IPS DF 6.9 (cell line): Measurements from ENCODE around the gene EXOC3L2.

Source experiments
- DNase-seq: peaks from one replicate; pipeline ENCODE4 v3.0.0-alpha.2; 2013; ENCODE audit warnings: low read depth, low spot score
- H3K27ac ChIP-seq: one replicate; pipeline ENCODE4 v1.5.1; 2013; ENCODE audit warnings: low read length, control low read depth
- H3K27me3 ChIP-seq: 2 replicates; pipeline ENCODE4 v1.6.1; 2013; ENCODE audit warnings: mild to moderate bottlenecking, low read length; ENCODE audit not compliant: control insufficient read depth, insufficient read depth
- H3K36me3 ChIP-seq: 2 replicates; pipeline ENCODE4 v1.6.1; 2013; ENCODE audit warnings: low read length; ENCODE audit not compliant: control insufficient read depth, insufficient read depth
- H3K4me1 ChIP-seq: 2 replicates; pipeline ENCODE4 v1.6.1; 2013; ENCODE audit warnings: low read length; ENCODE audit not compliant: control insufficient read depth, insufficient read depth
- H3K4me3 ChIP-seq: 2 replicates; pipeline ENCODE4 v1.5.1; 2013; ENCODE audit warnings: mild to moderate bottlenecking, low read length
- H3K9me3 ChIP-seq: 2 replicates; pipeline ENCODE4 v1.6.1; 2013; ENCODE audit warnings: low read length, inconsistent platforms; ENCODE audit not compliant: control insufficient read depth, insufficient read depth
- WGBS: extraction: QIAGEN DNeasy Blood & Tissue Kit; methylation state at CpG from one replicate; pipeline ENCODE4 v1.1.7; 2013; ENCODE audit warnings: mixed read lengths, missing lambda C conversion rate; ENCODE audit not compliant: insufficient read length, insufficient coverage; 5-methylcytosine and 5-hydroxymethylcytosine counted together

Gene EXOC3L2

DNA sequence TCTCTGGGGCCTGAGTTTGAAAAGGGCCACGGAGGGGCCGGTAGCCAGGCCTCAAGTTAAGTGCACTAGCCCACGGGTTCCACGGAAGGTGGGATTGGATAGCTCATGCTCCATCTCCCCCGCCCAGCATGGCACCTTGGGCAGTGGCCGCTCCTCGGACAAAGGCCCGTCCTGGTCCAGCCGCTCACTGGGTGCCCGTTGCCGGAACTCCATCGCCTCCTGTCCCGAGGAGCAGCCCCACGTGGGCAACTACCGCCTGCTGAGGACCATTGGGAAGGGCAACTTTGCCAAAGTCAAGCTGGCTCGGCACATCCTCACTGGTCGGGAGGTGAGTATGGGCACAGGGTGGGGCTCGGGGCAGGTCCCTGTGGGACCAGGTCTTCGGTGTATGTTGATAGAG, 13.7 kb upstream of the EXOC3L2 start:
- Histone ChIP-seq H3K4me1 (no peaks in the 10 kb centered on the region), H3K4me3 (no peak overlapping the region), H3K9me3 (no peaks in the 10 kb centered on the region), H3K27me3 (no peaks in the 10 kb centered on the region), H3K36me3 (peaks cover 2% of the 10 kb centered on the region; the same call in 1 of the 2 replicates), H3K27ac (no peak overlapping the region)
- DNase-seq, result no peak
- no CpG with 5 or more reads among the region's 19 CpGs for WGBS

DNA sequence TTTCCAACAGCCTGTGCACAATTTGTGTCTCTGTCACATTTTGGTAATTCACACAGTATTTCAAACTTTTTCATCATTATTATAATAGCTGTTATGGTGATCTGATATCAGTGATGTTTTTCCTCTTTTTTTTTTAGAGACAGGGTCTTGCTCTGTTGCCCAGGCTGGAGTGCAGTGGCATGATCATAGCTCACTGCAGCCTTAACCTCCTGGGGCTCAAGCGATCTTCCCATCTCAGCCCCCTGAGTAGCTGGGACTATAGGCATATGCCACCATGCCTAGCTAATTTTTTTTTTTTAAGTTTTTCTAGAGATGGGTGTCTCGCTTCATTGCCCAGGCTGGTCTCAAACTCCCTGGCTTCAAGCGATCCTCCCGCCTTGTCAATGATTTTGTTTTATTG, 11.6 kb upstream of the EXOC3L2 start:
- Histone ChIP-seq H3K27me3 (no peaks in the 10 kb centered on the region), H3K4me1 (no peaks in the 10 kb centered on the region), H3K27ac (no peak overlapping the region), H3K4me3 (no peak overlapping the region), H3K36me3 (peaks cover 2% of the 10 kb centered on the region; the same call in 1 of the 2 replicates), H3K9me3 (no peaks in the 10 kb centered on the region)
- DNase-seq, result no peak
- WGBS, result no CpG with 5 or more reads among the region's 4 CpGs

DNA sequence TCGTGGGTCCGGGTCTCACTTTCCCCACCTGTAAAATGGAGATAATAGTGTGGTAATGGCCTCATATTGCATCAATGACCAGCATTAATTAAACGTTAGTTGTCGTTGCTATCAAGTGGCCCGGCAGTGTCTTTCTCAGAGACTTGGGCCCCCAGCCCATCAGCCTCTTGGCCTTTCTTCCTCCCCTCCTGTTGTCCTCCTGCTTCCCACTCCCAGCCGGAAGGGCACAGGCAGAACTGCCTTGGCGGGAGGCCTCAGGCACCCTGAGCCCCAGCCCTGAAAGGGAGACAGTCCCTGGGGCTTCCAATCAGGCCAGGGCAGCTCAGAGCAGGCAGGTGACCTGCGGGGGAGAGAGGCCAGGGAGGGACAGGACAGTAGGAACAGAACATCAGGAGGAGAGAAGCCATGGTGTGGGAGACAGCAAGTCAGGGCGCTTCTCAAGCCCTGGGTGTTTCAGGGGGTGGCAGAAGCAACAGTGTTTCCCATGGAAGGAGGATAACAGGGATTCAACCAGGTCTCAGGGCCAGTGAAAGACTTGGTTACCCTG, 10.5 kb upstream of the EXOC3L2 start:
- Histone ChIP-seq H3K4me3 (no peak overlapping the region), H3K9me3 (no peaks in the 10 kb centered on the region), H3K27me3 (no peaks in the 10 kb centered on the region), H3K36me3 (peaks cover 2% of the 10 kb centered on the region; the same call in 1 of the 2 replicates), H3K4me1 (no peaks in the 10 kb centered on the region), H3K27ac (no peak overlapping the region)
- no CpG with 5 or more reads among the region's 9 CpGs for WGBS
- DNase-seq, result no peak

DNA sequence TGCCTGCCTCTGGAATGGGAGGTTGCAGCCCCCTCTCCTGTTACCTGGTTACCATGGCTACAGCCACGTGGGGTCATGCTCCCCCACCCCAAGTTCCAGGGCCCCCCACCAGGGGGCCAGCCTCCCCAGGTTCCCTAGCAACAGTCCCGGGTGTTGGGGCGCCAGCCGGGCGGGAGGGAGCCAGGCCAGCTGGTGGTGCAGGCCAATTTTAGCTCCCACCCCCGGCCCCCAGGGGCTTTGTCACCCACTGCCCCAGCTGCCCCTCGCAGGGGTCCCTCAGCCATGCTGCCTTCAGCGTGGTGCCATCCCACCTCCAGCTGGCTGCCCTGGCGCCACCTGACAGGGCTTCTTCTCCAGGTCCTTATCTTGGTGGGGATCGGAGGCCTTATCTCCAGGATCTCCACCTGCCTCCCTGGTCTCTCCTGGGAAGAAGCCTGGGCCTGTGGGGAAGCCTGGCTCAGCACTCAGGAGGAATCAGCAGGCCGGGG, 8.9 kb upstream of the EXOC3L2 start:
- H3K9me3 ChIP-seq, result no peaks in the 10 kb centered on the region
- peaks cover 2% of the 10 kb centered on the region; the same call in 1 of the 2 replicates for H3K36me3 ChIP-seq
- no peaks in the 10 kb centered on the region for H3K4me1 ChIP-seq
- H3K27me3 ChIP-seq, result peaks cover 3% of the 10 kb centered on the region; the same call in 1 of the 2 replicates
- H3K4me3 ChIP-seq, result no peak overlapping the region
- WGBS, result no CpG with 5 or more reads among the region's 11 CpGs
- no peak overlapping the region for H3K27ac ChIP-seq
- no peak for DNase-seq

DNA sequence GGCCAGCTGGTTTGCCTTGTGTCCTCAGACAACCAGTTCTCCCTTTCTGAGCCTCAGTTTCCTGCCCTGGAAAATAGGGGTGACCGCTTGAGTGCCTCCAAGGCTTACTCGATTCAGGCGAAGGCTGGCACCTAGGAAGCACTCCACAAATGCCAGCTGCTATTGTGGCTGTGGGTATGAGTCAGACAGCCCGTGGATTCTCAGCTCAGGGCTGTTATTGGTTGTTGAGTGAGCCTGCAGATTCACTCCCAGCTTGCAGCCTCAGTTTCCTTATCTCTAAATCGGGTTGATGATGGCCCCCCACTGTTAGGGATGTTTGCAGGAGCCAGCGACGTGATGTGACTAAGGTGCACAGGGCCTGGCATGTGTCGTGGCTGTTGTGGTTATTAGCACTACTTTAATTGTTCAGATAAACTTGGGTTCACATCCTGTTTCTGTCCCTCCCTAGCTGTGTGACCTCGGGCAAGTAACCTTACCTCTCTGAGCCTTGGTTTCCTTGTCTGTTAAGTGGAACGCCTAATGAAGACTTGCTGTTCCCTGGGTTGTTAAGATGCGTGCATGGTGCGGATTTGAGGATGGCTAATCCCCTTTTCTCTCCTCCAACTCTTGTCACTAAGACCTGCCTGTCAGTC, 8.3 kb upstream of the EXOC3L2 start:
- Histone ChIP-seq H3K27me3 (peaks cover 3% of the 10 kb centered on the region; the same call in 1 of the 2 replicates), H3K4me1 (no peaks in the 10 kb centered on the region), H3K36me3 (no peaks in the 10 kb centered on the region), H3K4me3 (no peak overlapping the region), H3K9me3 (no peaks in the 10 kb centered on the region), H3K27ac (no peak overlapping the region)
- no peak for DNase-seq
- no CpG with 5 or more reads among the region's 12 CpGs for WGBS

DNA sequence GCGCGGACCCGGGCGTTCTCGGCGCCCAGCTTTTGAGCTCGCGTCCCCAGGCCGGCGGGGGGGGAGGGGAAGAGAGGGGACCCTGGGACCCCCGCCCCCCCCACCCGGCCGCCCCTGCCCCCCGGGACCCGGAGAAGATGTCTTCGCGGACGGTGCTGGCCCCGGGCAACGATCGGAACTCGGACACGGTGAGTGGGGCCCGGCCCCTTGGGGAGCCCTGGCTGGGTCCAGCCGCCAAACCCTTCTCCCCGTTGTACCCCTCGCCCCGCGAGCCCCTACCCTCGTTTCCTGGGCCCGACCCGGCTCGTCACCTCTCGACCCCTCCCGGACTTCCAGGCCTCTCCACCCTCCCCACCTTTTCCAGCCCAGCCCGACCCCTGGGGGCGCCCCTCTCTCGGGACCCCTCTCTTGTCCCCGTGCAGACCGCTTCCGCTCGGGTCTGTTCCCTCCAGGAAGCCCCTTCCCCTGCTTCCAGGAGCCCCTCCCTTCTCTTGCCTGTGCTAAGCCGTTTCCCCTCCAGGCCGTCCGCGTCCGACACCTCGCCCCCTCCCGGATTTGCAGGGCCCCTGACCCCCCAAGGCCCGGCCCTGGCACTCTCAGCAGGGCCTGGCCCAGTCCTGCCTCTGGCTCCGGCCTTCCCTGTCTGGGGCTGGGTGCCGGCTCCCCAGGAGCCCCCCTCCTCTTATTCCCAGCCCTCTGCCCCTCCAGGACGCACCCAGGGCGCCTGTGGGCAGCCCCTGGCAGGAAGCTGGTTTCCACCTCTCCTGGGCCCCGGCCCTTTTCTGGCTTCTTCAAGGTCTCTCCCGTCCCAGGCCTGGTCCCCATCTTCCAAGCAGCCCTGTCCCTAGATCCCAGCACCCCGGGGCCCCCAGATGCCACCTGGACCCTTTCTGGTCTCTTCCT, 6.5 kb upstream of the EXOC3L2 start:
- Histone ChIP-seq H3K36me3 (no peaks in the 10 kb centered on the region), H3K9me3 (no peaks in the 10 kb centered on the region), H3K4me3 (peak overlapping the region; percentile 69; the same call in 1 of the 2 replicates), H3K27me3 (peaks cover 3% of the 10 kb centered on the region; the same call in 1 of the 2 replicates), H3K27ac (no peak overlapping the region), H3K4me1 (no peaks in the 10 kb centered on the region)
- DNase-seq, result no peak
- WGBS, result no CpG with 5 or more reads among the region's 57 CpGs

DNA sequence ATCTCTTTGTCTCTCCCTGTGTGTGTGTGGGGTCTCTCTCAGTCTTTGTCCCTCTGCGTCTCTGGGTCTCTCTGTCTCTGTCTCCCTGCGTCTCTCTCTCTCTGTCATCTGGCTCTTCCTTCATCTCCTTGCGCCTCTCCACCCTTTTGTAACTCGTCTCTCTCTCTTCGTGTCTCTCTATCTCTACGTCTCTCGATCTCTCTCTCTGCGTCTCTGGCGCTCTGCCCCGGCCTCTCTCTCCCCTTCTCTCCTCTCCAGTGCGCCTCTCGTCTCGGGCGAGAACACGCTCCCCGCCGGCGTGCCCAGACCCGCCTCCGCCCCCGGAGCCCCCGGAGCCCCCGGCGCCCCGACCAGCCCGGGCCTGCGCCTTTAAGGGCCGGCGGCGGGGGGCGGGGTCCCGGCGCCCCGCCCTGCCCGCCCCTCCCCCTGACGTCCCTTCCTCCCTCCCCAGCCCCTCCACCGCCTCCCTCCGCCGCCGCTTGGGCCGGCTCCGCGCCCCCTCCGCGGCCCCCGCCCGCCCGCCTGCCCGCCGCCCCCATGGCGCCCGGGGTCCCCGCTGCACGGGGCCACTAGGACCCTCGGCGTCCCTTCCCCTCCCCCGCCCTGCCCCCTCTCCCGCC, 5.7 kb upstream of the EXOC3L2 start, which contains the start of gene MARK4:
Gene MARK4 (plus strand): TSS at position 440 of the 620 bp plus-strand sequence. CDS start 318 bp downstream, outside the sequence.
- Histone ChIP-seq H3K36me3 (no peaks in the 10 kb centered on the region), H3K27ac (no peak within 1 kb of the TSS), H3K9me3 (no peaks in the 10 kb centered on the region), H3K4me3 (peak within 1 kb of the TSS; percentile 69; the same call in 1 of the 2 replicates), H3K27me3 (peaks cover 3% of the 10 kb centered on the region; the same call in 1 of the 2 replicates), H3K4me1 (no peaks in the 10 kb centered on the region)
- no peak for DNase-seq
- no CpG with 5 or more reads among the region's 58 CpGs for WGBS

DNA sequence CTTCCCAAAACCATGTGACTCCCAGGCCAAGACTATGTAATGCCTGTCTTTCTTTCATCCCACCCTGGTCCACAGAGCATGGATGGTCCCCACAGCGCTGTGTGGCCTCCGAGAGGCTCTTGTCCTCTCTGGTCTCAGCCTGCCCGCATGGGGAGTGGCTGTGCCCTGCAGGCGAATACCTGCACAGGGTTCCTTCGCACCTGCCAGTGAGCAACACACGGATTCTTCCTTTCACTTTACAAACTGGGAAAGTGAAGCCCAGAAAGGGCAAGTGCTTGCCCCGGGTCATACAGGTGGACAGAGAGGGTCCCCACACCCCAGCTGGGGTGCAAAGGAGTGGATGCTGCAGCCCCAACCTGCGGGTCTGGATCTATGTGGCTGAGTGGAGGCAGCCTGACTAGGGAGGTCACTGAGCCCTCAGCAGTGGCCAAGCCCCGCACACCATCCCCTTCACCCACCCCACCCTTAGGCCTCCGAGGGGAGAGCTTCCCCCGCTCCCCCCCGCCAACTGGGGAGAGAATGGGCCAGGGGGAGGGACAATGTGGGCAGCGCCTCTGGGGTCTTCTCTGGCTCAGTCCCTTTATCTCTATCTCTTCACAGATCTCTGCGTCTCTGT, 5.1 kb upstream of the EXOC3L2 start:
- H3K36me3 ChIP-seq, result no peaks in the 10 kb centered on the region
- peaks cover 3% of the 10 kb centered on the region; the same call in 1 of the 2 replicates for H3K27me3 ChIP-seq
- DNase-seq, result no peak
- no CpG with 5 or more reads among the region's 14 CpGs for WGBS
- no peaks in the 10 kb centered on the region for H3K4me1 ChIP-seq
- no peak overlapping the region for H3K27ac ChIP-seq
- peak overlapping the region; percentile 45; the same call in 1 of the 2 replicates for H3K4me3 ChIP-seq
- no peaks in the 10 kb centered on the region for H3K9me3 ChIP-seq

DNA sequence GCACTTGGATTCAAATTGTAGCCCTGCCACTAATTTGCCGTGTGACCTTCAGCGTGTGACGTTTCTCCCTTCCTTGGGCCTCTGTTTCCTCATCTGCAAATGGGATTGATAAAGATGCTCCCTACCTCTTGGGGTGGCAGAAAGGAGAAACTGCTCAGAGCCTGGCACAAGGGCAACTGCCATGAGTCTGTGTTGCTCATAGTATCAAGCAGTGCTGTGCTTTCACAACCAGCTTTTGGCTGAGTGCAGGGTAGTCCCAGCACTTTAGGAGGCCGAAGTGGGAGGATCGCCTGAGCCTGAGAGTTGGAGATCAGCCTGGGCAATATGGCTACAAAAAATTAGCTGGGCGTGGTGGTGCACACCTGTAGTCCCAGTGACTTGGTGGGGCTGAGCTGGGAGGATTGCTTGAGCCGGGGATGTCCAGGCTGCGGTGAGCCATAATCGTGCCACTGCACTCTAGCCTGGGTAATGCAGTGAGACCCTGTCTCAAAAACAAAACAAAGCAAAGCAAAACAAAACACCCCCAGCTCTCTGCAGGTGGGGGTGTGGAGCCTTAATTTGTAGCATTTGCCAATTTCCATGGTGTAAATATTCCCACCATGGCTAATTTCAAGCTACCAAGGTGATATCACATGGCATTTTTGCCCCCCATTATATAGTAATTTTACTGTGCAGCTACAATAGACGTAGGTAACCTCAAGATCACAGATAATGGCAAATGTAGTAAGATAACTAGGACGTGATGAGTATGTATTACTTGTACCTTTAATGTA, 4.2 kb upstream of the EXOC3L2 start:
- H3K27me3 ChIP-seq, result peaks cover 3% of the 10 kb centered on the region; the same call in 1 of the 2 replicates
- no peak for DNase-seq
- no peak overlapping the region for H3K4me3 ChIP-seq
- no peak overlapping the region for H3K27ac ChIP-seq
- H3K9me3 ChIP-seq, result no peaks in the 10 kb centered on the region
- no peaks in the 10 kb centered on the region for H3K36me3 ChIP-seq
- WGBS, result no CpG with 5 or more reads among the region's 11 CpGs
- no peaks in the 10 kb centered on the region for H3K4me1 ChIP-seq
